Measurements from ENCODE around the gene TIPRL. TPM values are rescaled to one million over a fixed set of nuclear protein-coding genes. Genes with fewer than 3 reads are reported as not detected.

The TIPRL gene
- total and polyA plus RNA-seq, 2 donors (not counting 1 experiment from before 2014, with no cell fraction given) = 5.1 to 24.9 TPM

GRCh38 chr1:168172250-168172915, 6.4 kb upstream of the TIPRL start:
- Histone ChIP-seq H3K27me3 (replicated peaks in 1 of 4; ENCODE audit: control extremely low read depth in 1 of 4, control insufficient read depth in 3 of 4, insufficient read depth in 4 of 4, low read length in 3 of 4) (peaks cover 0 to 5% (median 0%) of the 10 kb centered on the region in 4 experiments), H3K4me3 (ENCODE audit: control extremely low read depth in 1 of 5, extremely low read depth in 1 of 5, insufficient read depth in 1 of 5, low read depth in 2 of 5, low read length in 4 of 5) (no peak overlapping the region), H3K9ac (ENCODE audit: low read length) (no peak overlapping the region), H3K4me2 (replicated peaks; ENCODE audit: low read depth, low read length, poor library complexity, severe bottlenecking) (no peak overlapping the region), H3K4me1 (ENCODE audit: control insufficient read depth in 2 of 2, insufficient read depth in 2 of 2, low read length in 2 of 2) (peaks cover 10 to 12% of the 10 kb centered on the region in 2 donors), H3K36me3 (replicated peaks in 1 of 2; ENCODE audit: control extremely low read depth in 1 of 2, control insufficient read depth in 1 of 2, extremely low read depth in 1 of 2, insufficient read depth in 2 of 2, low read length in 1 of 2) (no peaks in the 10 kb centered on the region), H3K79me2 (ENCODE audit: control insufficient read depth, insufficient read depth, low read length) (no peaks in the 10 kb centered on the region), H3K27ac (ENCODE audit: low read length in 2 of 2) (no peak overlapping the region), H3K9me3 (ENCODE audit: control extremely low read depth in 1 of 3, control insufficient read depth in 2 of 3, insufficient read depth in 1 of 3, low read length in 2 of 3) (peaks cover 0 to 3% (median 0%) of the 10 kb centered on the region in 3 donors), H2AFZ (ENCODE audit: insufficient read depth, low read depth, low read length, poor library complexity, severe bottlenecking) (no peak overlapping the region), H4K20me1 (ENCODE audit: control insufficient read depth, insufficient read depth, low read length, poor library complexity, severe bottlenecking) (no peaks in the 10 kb centered on the region)
- WGBS (ENCODE audit: insufficient coverage) = 100% methylated on average over 2 of the region's 3 CpGs
- H3K4me3 Mint-ChIP-seq = no peak overlapping the region
- no peak for DNase-seq
- no peak overlapping the region for H3K27ac Mint-ChIP-seq
- ChIA-PET POLR2A (no interaction called here), CTCF (interaction anchor here (0.7 kb wide), 2 partner anchors 16 to 1116 kb away, joined by 3 read pairs; no protein-coding TSS in a partner anchor)
- intact Hi-C loops (cut with micrococcal nuclease) = no loop called here
- peaks cover 4% of the 10 kb centered on the region for H3K9me3 Mint-ChIP-seq (ENCODE audit: insufficient read depth)
- ATAC-seq (ENCODE audit: low read depth) = no peak
- H3K4me1 Mint-ChIP-seq = peaks cover 7% of the 10 kb centered on the region
- TF ChIP-seq, protein P1, sequence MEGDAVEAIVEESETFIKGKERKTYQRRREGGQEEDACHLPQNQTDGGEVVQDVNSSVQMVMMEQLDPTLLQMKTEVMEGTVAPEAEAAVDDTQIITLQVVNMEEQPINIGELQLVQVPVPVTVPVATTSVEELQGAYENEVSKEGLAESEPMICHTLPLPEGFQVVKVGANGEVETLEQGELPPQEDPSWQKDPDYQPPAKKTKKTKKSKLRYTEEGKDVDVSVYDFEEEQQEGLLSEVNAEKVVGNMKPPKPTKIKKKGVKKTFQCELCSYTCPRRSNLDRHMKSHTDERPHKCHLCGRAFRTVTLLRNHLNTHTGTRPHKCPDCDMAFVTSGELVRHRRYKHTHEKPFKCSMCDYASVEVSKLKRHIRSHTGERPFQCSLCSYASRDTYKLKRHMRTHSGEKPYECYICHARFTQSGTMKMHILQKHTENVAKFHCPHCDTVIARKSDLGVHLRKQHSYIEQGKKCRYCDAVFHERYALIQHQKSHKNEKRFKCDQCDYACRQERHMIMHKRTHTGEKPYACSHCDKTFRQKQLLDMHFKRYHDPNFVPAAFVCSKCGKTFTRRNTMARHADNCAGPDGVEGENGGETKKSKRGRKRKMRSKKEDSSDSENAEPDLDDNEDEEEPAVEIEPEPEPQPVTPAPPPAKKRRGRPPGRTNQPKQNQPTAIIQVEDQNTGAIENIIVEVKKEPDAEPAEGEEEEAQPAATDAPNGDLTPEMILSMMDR (IDR thresholded peaks at IDR 0.05) = no peak
- no peak for TF ChIP-seq EZH2 (IDR thresholded peaks at IDR 0.05; ENCODE audit: borderline replicate concordance, insufficient read depth, low read depth, low read length, poor library complexity, severe bottlenecking)
- peaks cover 15% of the 10 kb centered on the region for H3K27me3 Mint-ChIP-seq

GRCh38 chr1:168178227-168178637, 530 bp upstream of the TIPRL start:
- Histone ChIP-seq H3K79me2 (ENCODE audit: control insufficient read depth, insufficient read depth, low read length) (peaks cover 40% of the 10 kb centered on the region), H2AFZ (ENCODE audit: insufficient read depth, low read depth, low read length, poor library complexity, severe bottlenecking) (peak overlapping the region; percentile 92), H3K27ac (ENCODE audit: low read length in 2 of 2) (peak overlapping the region; percentile 83 to 98), H3K36me3 (replicated peaks in 1 of 2; ENCODE audit: control extremely low read depth in 1 of 2, control insufficient read depth in 1 of 2, extremely low read depth in 1 of 2, insufficient read depth in 2 of 2, low read length in 1 of 2) (no peaks in the 10 kb centered on the region), H3K4me3 (ENCODE audit: control extremely low read depth in 1 of 5, extremely low read depth in 1 of 5, insufficient read depth in 1 of 5, low read depth in 2 of 5, low read length in 4 of 5) (peak overlapping the region; percentile 87 to 97 (median 91)), H3K9me3 (ENCODE audit: control extremely low read depth in 1 of 3, control insufficient read depth in 2 of 3, insufficient read depth in 1 of 3, low read length in 2 of 3) (no peaks in the 10 kb centered on the region), H3K4me1 (ENCODE audit: control insufficient read depth in 2 of 2, insufficient read depth in 2 of 2, low read length in 2 of 2) (peaks cover 17 to 18% of the 10 kb centered on the region in 2 donors), H3K27me3 (replicated peaks in 1 of 4; ENCODE audit: control extremely low read depth in 1 of 4, control insufficient read depth in 3 of 4, insufficient read depth in 4 of 4, low read length in 3 of 4) (peaks cover 0 to 5% (median 0%) of the 10 kb centered on the region in 4 experiments), H3K4me2 (replicated peaks; ENCODE audit: low read depth, low read length, poor library complexity, severe bottlenecking) (peak overlapping the region; percentile 81), H3K9ac (ENCODE audit: low read length) (peak overlapping the region; percentile 95), H4K20me1 (ENCODE audit: control insufficient read depth, insufficient read depth, low read length, poor library complexity, severe bottlenecking) (no peaks in the 10 kb centered on the region)
- no peak for DNase-seq
- WGBS (ENCODE audit: insufficient coverage) = 65% methylated on average over 4 of the region's 5 CpGs
- no peak for TF ChIP-seq EZH2 (IDR thresholded peaks at IDR 0.05; ENCODE audit: borderline replicate concordance, insufficient read depth, low read depth, low read length, poor library complexity, severe bottlenecking)
- TF ChIP-seq, protein P1 (IDR thresholded peaks at IDR 0.05) = no peak
- ChIA-PET CTCF (no interaction called here), POLR2A (interaction anchor here (1.0 kb wide), 1 partner anchor 48 kb away, joined by 3 read pairs; no protein-coding TSS in a partner anchor)
- no peak for ATAC-seq (ENCODE audit: low read depth)
- Mint-ChIP-seq H3K4me1 (no peaks in the 10 kb centered on the region), H3K4me3 (no peak overlapping the region), H3K27me3 (peaks cover 9% of the 10 kb centered on the region), H3K9me3 (ENCODE audit: insufficient read depth) (no peaks in the 10 kb centered on the region), H3K27ac (no peak overlapping the region)
- intact Hi-C loops (cut with micrococcal nuclease) = loop anchor here (1.0 to 5.0 kb wide), 6 partner anchors 41 to 1617 kb away; partner anchors contain the start of genes ATP1B1, DCAF6, GPR161 and METTL18

All from B cell (primary cell).